OCI-LY7 (cell line): ENCODE results near the gene TMEM41B. TPM values are rescaled to one million over a fixed set of nuclear protein-coding genes. Genes with fewer than 3 reads are reported as not detected.
"Not testable (repeated sequence)": the region's sequence is repeated elsewhere in the genome, so short reads cannot be mapped to it uniquely, and the experiment has no call there.

Experiments
- BruUV-seq: library from RNA; stranded (reverse); fragments of 400-500 nt; replicated peaks from 2 replicates; lab custom pipeline; 2021; lab: Mats Ljungman, UMichigan
- CTCF ChIA-PET: fragments of 300-600 bp; sonication (Branson Sonifier 250); formaldehyde crosslinking; loops from one replicate; lab custom pipeline; 2022; ENCODE audit warnings: antibody characterized with exemption; ENCODE audit not compliant: unreplicated experiment; lab: Charles Lee
- POLR2A ChIA-PET: fragments of 300-600 bp; sonication (Branson Sonifier 250); formaldehyde crosslinking; loops from one replicate; lab custom pipeline; 2022; ENCODE audit warnings: antibody characterized with exemption; lab: Charles Lee
- DNase-seq: peaks from one replicate; pipeline ENCODE4 v3.0.0-alpha.2; 2015; ENCODE audit warnings: low spot score
- H2AFZ ChIP-seq: fragments of 200-600 bp; sonication (generic), shearing (Covaris generic); 2 replicates; pipeline ENCODE4 v1.6.1; 2014; ENCODE audit warnings: mild to moderate bottlenecking, antibody characterized with exemption, low read length, moderate library complexity
- H3K27ac ChIP-seq: fragments of 200-600 bp; sonication (generic); 2 replicates; pipeline ENCODE4 v1.5.1; 2014; ENCODE audit warnings: mixed run types, low read depth, mild to moderate bottlenecking, moderate library complexity, low read length, inconsistent platforms; ENCODE audit not compliant: poor library complexity, severe bottlenecking
- H3K36me3 ChIP-seq: fragments of 200-600 bp; sonication (generic); 2 replicates; pipeline ENCODE4 v1.6.1; 2014; ENCODE audit warnings: mild to moderate bottlenecking, antibody characterized with exemption, low read length, moderate library complexity, mixed read lengths; ENCODE audit not compliant: insufficient read depth
- H3K4me1 ChIP-seq: fragments of 200-600 bp; sonication (generic); 2 replicates; pipeline ENCODE4 v1.5.1; 2014; ENCODE audit warnings: mild to moderate bottlenecking, low read length; ENCODE audit not compliant: insufficient read depth, poor library complexity, severe bottlenecking
- H3K4me2 ChIP-seq: fragments of 200-600 bp; sonication (generic); 2 replicates; pipeline ENCODE4 v1.6.1; 2014; ENCODE audit warnings: mild to moderate bottlenecking, low read length
- H3K4me3 ChIP-seq: fragments of 200-600 bp; sonication (generic); 2 replicates; pipeline ENCODE4 v1.5.1; 2014; ENCODE audit warnings: mild to moderate bottlenecking, low read depth, low read length; ENCODE audit not compliant: poor library complexity, severe bottlenecking
- H3K79me2 ChIP-seq: fragments of 200-600 bp; sonication (generic); 2 replicates; pipeline ENCODE4 v1.6.1; 2016; ENCODE audit warnings: low read depth, mild to moderate bottlenecking, low read length, moderate library complexity, mixed read lengths; ENCODE audit not compliant: insufficient read depth
- H3K9me2 ChIP-seq: fragments of 200-600 bp; sonication (generic); 2 replicates; pipeline ENCODE4 v1.6.1; 2016; ENCODE audit warnings: mild to moderate bottlenecking, low read length, mixed read lengths; ENCODE audit not compliant: insufficient read depth
- H3K9me3 ChIP-seq: fragments of 200-600 bp; sonication (generic); 2 replicates; pipeline ENCODE4 v1.6.1; 2014; ENCODE audit warnings: mild to moderate bottlenecking, mixed run types, low read length, mixed read lengths
- H4K20me1 ChIP-seq: fragments of 200-600 bp; sonication (generic); 2 replicates; pipeline ENCODE4 v1.6.1; 2014; ENCODE audit warnings: mild to moderate bottlenecking, antibody characterized with exemption, low read length, moderate library complexity, mixed read lengths; ENCODE audit not compliant: insufficient read depth
- EZH2phosphoT487 ChIP-seq: fragments of 200-600 bp; sonication (generic); IDR thresholded peaks from 2 replicates; pipeline ENCODE4 v1.6.1; 2018; ENCODE audit warnings: low read depth, borderline replicate concordance, mild to moderate bottlenecking, mixed run types, antibody characterized with exemption, low read length, moderate library complexity, mixed read lengths
- intact Hi-C: fragments of 100-400 bp; cut with micrococcal nuclease; formaldehyde crosslinking; loops from one replicate; pipeline ENCODE4 v1.10.0; 2022; ENCODE audit not compliant: unreplicated experiment
- total RNA-seq, 2 experiments: library from RNA; depleted of rRNA in 1 of 2; stranded (reverse); fragments of >200 nt in 1 of 2; shearing (Covaris generic) in 1 of 2; gene quantifications; 2 replicates each; pipeline ENCODE4 v1.2.3, GENCODE V29; 2014 to 2022
- TF ChIP-seq, protein P1 (sequence below): fragments of 200-600 bp; sonication (generic); conservative IDR thresholded peaks from 2 replicates; pipeline ENCODE4 v1.5.1; 2014; ENCODE audit warnings: mild to moderate bottlenecking, antibody characterized with exemption, low read length, moderate library complexity, mixed read lengths

TMEM41B gene
- total RNA-seq, 2 experiments from 2014 or later = 44.3 to 46.9 TPM

DNA sequence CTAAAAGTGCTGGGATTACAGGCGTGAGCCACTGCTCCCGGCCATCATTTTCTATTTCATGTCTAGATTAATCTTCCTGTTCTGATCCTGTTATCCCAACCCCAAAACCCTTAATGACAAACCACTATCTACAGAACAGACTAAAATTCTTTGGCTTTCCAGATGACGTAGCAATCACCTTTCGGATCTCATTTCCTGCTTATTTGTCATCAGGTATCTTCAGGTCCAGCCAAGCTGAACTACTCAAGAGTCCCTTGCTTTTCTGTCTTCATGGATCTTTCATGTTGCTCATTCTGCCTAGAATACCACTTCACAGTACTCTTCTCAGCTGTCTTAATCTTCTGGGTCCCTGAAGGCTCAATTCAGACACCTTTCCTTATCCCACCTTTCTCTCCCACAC is 42.6 kb upstream of the TMEM41B start:
- no peaks in the 10 kb centered on the region for H3K79me2 ChIP-seq
- no peaks in the 10 kb centered on the region for H3K9me2 ChIP-seq
- no TSS peak for BruUV-seq
- no peak overlapping the region for H3K27ac ChIP-seq
- no peak for TF ChIP-seq EZH2phosphoT487
- TF ChIP-seq, protein P1, sequence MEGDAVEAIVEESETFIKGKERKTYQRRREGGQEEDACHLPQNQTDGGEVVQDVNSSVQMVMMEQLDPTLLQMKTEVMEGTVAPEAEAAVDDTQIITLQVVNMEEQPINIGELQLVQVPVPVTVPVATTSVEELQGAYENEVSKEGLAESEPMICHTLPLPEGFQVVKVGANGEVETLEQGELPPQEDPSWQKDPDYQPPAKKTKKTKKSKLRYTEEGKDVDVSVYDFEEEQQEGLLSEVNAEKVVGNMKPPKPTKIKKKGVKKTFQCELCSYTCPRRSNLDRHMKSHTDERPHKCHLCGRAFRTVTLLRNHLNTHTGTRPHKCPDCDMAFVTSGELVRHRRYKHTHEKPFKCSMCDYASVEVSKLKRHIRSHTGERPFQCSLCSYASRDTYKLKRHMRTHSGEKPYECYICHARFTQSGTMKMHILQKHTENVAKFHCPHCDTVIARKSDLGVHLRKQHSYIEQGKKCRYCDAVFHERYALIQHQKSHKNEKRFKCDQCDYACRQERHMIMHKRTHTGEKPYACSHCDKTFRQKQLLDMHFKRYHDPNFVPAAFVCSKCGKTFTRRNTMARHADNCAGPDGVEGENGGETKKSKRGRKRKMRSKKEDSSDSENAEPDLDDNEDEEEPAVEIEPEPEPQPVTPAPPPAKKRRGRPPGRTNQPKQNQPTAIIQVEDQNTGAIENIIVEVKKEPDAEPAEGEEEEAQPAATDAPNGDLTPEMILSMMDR = no peak
- intact Hi-C loops = no loop called here
- no peaks in the 10 kb centered on the region for H3K36me3 ChIP-seq
- H3K4me1 ChIP-seq = no peaks in the 10 kb centered on the region
- no peaks in the 10 kb centered on the region for H4K20me1 ChIP-seq
- CTCF ChIA-PET = no interaction called here
- POLR2A ChIA-PET = no interaction called here
- DNase-seq = no peak
- H3K4me2 ChIP-seq = no peak overlapping the region
- H3K9me3 ChIP-seq = no peaks in the 10 kb centered on the region
- no peak overlapping the region for H2AFZ ChIP-seq
- H3K4me3 ChIP-seq = no peak overlapping the region

DNA sequence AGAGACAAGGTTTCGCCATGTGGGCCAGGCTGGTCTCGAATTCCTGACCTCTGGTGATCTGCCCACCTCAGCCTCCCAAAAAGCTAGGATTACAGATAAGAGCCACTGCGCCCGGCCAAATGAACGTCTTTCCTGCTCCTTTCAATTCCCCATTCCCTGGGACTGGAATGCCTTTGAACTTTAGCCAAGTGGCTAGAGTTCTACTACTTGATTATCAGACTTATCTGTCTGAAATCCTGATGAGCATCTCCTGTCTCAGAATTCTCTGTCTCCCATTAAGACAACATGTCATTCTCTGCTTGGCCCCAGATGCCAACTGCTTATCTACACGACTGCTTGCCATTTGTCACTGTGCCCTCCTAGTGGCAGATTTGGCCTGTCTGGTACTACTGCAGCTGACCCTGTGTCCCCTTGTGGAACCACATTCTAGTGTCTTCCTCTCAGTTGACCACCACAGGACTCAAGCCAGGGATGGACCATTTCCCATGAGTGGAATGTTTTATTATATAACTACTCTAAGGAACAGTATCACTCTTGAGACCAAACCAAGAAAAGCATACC is 37.0 kb upstream of the TMEM41B start:
- intact Hi-C loops = no loop called here
- Histone ChIP-seq H3K79me2 (no peaks in the 10 kb centered on the region), H3K4me1 (no peaks in the 10 kb centered on the region), H3K9me3 (no peaks in the 10 kb centered on the region), H3K36me3 (no peaks in the 10 kb centered on the region), H2AFZ (no peak overlapping the region), H4K20me1 (no peaks in the 10 kb centered on the region), H3K4me2 (no peak overlapping the region), H3K4me3 (no peak overlapping the region), H3K9me2 (no peaks in the 10 kb centered on the region), H3K27ac (no peak overlapping the region)
- no TSS peak for BruUV-seq
- CTCF ChIA-PET = no interaction called here
- no peak for TF ChIP-seq EZH2phosphoT487
- POLR2A ChIA-PET = no interaction called here
- DNase-seq = no peak

DNA sequence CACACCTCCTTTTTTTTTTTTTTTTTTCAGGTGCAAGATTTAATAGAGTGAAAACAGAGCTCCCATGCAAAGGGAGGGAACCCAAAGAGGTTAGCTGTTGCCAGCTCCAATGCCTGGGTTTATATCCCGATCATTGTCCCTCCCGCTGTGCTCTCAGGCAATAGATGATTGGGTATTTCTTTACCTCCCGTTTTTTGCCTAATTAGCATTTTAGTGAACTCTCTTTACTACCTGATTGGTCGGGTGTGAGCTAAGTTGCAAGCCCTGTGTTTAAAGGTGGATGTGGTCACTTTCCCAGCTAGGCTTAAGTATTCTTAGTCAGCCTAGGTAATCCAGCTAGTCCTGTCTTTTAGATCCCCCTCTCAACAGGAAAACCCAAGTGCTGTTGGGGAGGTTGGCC is 33.4 kb upstream of the TMEM41B start:
- DNase-seq, H4K20me1 ChIP-seq, H3K27ac ChIP-seq, intact Hi-C loops, H2AFZ ChIP-seq, H3K4me1 ChIP-seq, BruUV-seq, H3K9me3 ChIP-seq, H3K9me2 ChIP-seq, H3K4me3 ChIP-seq, H3K36me3 ChIP-seq, H3K4me2 ChIP-seq, H3K79me2 ChIP-seq, CTCF ChIA-PET: not testable (repeated sequence)
- POLR2A ChIA-PET = interaction anchor here (0.6 to 1.3 kb wide), 4 partner anchors 9 to 579 kb away, joined by 3 to 7 read pairs (median 4); no protein-coding TSS in a partner anchor
